ENCODE data around the gene EMX1.

DNA sequence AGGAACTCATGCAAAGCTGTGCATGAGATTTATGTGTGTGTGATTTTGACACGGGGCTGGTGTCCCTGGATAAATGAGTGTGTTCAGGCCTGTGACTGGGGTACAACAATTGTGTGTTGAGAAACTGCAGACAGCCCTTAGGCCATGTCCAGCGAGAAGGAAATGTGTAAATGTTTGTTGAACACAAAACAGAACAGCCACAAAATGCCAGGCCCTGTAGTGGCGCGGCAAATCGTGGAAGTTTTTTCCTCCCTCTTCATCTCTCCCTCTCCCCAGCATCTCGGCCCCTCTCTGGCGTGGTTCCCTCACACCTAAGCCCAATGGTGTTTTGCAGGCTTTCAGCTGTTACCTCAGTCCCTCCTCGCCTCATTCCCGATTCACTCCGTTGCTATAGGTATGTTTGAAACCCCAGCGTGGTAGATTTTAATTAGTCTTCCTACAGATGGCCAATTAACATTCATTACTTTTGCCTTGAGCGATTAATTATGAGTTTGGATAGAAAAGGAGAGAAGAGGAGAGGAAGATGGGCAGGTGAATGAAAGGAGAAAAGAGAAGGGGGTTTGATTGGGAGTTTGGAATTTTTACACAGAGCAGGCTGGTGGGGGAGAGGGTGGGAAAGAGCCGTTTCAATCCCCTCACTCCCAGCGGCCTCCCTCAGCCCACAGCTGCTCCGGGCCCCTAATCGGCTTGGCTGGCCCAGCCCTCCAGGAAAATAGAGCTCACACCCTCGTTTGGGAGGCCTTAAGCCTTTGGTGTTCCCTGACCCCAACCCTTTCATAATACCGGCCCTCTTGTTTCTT is 19.3 kb upstream of the EMX1 start:
- TF ChIP-seq POLR2AphosphoS5 (IDR thresholded peaks at IDR 0.05; ENCODE audit: borderline replicate concordance, low read depth, low read length) (no peak), EZH2 (IDR thresholded peaks at IDR 0.05) (no peak)

Measured in SK-N-MC (cell line).